Renal cortex interstitium (tissue), 15 donors: ENCODE results near the gene NIFK. TPM values are rescaled to one million over a fixed set of nuclear protein-coding genes. Genes with fewer than 3 reads are reported as not detected.

Experiments used
- DNase-seq, 11 donors: peaks; one replicate each; pipeline ENCODE4 v3.0.0-alpha.2; 2013; ENCODE audit warnings: low read depth in 9 of 11, low spot score in 4 of 11; ENCODE audit errors: extremely low read depth in 1 of 11
- long read RNA-seq, 16 experiments: transcript quantifications; one replicate each; lab custom pipeline, GENCODE V29; 2026
- polyA plus RNA-seq, 3 donors: library from polyadenylated mRNA; unstranded; fragments of 120-200 nt; gene quantifications; one replicate each; pipeline ENCODE4 v1.2.1, GENCODE V29; 2013; ENCODE audit not compliant: insufficient read length in 3 of 3

The NIFK gene
- polyA plus RNA-seq: 10 to 100 TPM; 60.9 to 77.9 (median 62.8) TPM
- long read RNA-seq, donor 1, transcript NIFK-201 (7 exons, 1,734 nt): major isoform, 17 of 24 reads
- long read RNA-seq, donor 1, transcript NIFK-205 (4 exons, 1,096 nt): minor isoform, 5 of 24 reads
- long read RNA-seq, donor 1, partial matches to known transcripts: 0 of 24 reads
- long read RNA-seq, donor 1, other reads (novel, unspliced or antisense): 0 of 24 reads
- long read RNA-seq, donor 2, transcript NIFK-201 (7 exons, 1,734 nt): major isoform, 23 of 47 reads
- long read RNA-seq, donor 2, transcript NIFK-205 (4 exons, 1,096 nt): minor isoform, 7 of 47 reads
- long read RNA-seq, donor 2, partial matches to known transcripts: 0 of 47 reads
- long read RNA-seq, donor 2, other reads (novel, unspliced or antisense): 16 of 47 reads
- long read RNA-seq, donor 3, transcript NIFK-205 (4 exons, 1,096 nt): minor isoform, 8 of 39 reads
- long read RNA-seq, donor 3, transcript NIFK-201 (7 exons, 1,734 nt): major isoform, 26 of 39 reads
- long read RNA-seq, donor 3, partial matches to known transcripts: 0 of 39 reads
- long read RNA-seq, donor 3, other reads (novel, unspliced or antisense): 0 of 39 reads
- long read RNA-seq, donor 4, transcript NIFK-201 (7 exons, 1,734 nt): major isoform, 17 of 21 reads
- long read RNA-seq, donor 4, partial matches to known transcripts: 0 of 21 reads
- long read RNA-seq, donor 4, other reads (novel, unspliced or antisense): 0 of 21 reads
- long read RNA-seq, donor 5: 0 reads
- long read RNA-seq, donor 6, transcript NIFK-201 (7 exons, 1,734 nt): major isoform, 19 of 29 reads
- long read RNA-seq, donor 6, transcript NIFK-205 (4 exons, 1,096 nt): minor isoform, 6 of 29 reads
- long read RNA-seq, donor 6, partial matches to known transcripts: 0 of 29 reads
- long read RNA-seq, donor 6, other reads (novel, unspliced or antisense): 0 of 29 reads
- long read RNA-seq, donor 7, transcript NIFK-205 (4 exons, 1,096 nt): minor isoform, 9 of 42 reads
- long read RNA-seq, donor 7, transcript NIFK-201 (7 exons, 1,734 nt): major isoform, 31 of 42 reads
- long read RNA-seq, donor 7, partial matches to known transcripts: 0 of 42 reads
- long read RNA-seq, donor 7, other reads (novel, unspliced or antisense): 0 of 42 reads
- long read RNA-seq, donor 8, transcript NIFK-205 (4 exons, 1,096 nt): minor isoform, 15 of 68 reads
- long read RNA-seq, donor 8, transcript NIFK-201 (7 exons, 1,734 nt): major isoform, 41 of 68 reads
- long read RNA-seq, donor 8, partial matches to known transcripts: 7 of 68 reads
- long read RNA-seq, donor 8, other reads (novel, unspliced or antisense): 0 of 68 reads
- long read RNA-seq, donor 9, transcript NIFK-201 (7 exons, 1,734 nt): major isoform, 18 of 21 reads
- long read RNA-seq, donor 9, partial matches to known transcripts: 0 of 21 reads
- long read RNA-seq, donor 9, other reads (novel, unspliced or antisense): 0 of 21 reads
- long read RNA-seq, donor 10, transcript NIFK-205 (4 exons, 1,096 nt): minor isoform, 7 of 39 reads
- long read RNA-seq, donor 10, transcript NIFK-201 (7 exons, 1,734 nt): major isoform, 29 of 39 reads
- long read RNA-seq, donor 10, partial matches to known transcripts: 0 of 39 reads
- long read RNA-seq, donor 10, other reads (novel, unspliced or antisense): 0 of 39 reads
- long read RNA-seq, donor 11, transcript NIFK-201 (7 exons, 1,734 nt): major isoform, 22 of 25 reads
- long read RNA-seq, donor 11, partial matches to known transcripts: 0 of 25 reads
- long read RNA-seq, donor 11, other reads (novel, unspliced or antisense): 0 of 25 reads
- long read RNA-seq, donor 12, transcript NIFK-201 (7 exons, 1,734 nt): major isoform, 8 of 10 reads
- long read RNA-seq, donor 12, partial matches to known transcripts: 0 of 10 reads
- long read RNA-seq, donor 12, other reads (novel, unspliced or antisense): 0 of 10 reads
- long read RNA-seq, donor 13, transcript NIFK-201 (7 exons, 1,734 nt): major isoform, 36 of 117 reads
- long read RNA-seq, donor 13, transcript NIFK-205 (4 exons, 1,096 nt): minor isoform, 22 of 117 reads
- long read RNA-seq, donor 13, transcript NIFK-206 (4 exons, 663 nt): minor isoform, 5 of 117 reads
- long read RNA-seq, donor 13, partial matches to known transcripts: 49 of 117 reads
- long read RNA-seq, donor 13, other reads (novel, unspliced or antisense): 0 of 117 reads
- long read RNA-seq, donor 14, transcript NIFK-201 (7 exons, 1,734 nt): major isoform, 25 of 30 reads
- long read RNA-seq, donor 14, partial matches to known transcripts: 0 of 30 reads
- long read RNA-seq, donor 14, other reads (novel, unspliced or antisense): 0 of 30 reads
- long read RNA-seq, donor 15, transcript NIFK-201 (7 exons, 1,734 nt): major isoform, 12 of 56 reads
- long read RNA-seq, donor 15, partial matches to known transcripts: 44 of 56 reads
- long read RNA-seq, donor 15, other reads (novel, unspliced or antisense): 0 of 56 reads
- long read RNA-seq, donor 16, transcript NIFK-201 (7 exons, 1,734 nt): major isoform, 66 of 75 reads
- long read RNA-seq, donor 16, transcript NIFK-205 (4 exons, 1,096 nt): minor isoform, 8 of 75 reads
- long read RNA-seq, donor 16, partial matches to known transcripts: 0 of 75 reads
- long read RNA-seq, donor 16, other reads (novel, unspliced or antisense): 0 of 75 reads

- peak; percentile 82 to 96 (median 94) for DNase-seq
These were observed at the start of gene NIFK for GRCh38 chr2:121736462-121737336. Gene NIFK (minus strand): TSS chr2:121736875. CDS start chr2:121736850, 25 bp downstream.

GRCh38 chr2:121783180-121783579, 46.5 kb upstream of the NIFK start:
- no peak for DNase-seq

GRCh38 chr2:121778741-121779487, 42.2 kb upstream of the NIFK start:
- DNase-seq: no peak

- no peak for DNase-seq
These were observed 41.0 kb upstream of the NIFK start for GRCh38 chr2:121777699-121778058.

GRCh38 chr2:121776885-121777698, 40.4 kb upstream of the NIFK start:
- DNase-seq: no peak

- DNase-seq: no peak
These were observed 39.7 kb upstream of the NIFK start for GRCh38 chr2:121776361-121776760.

GRCh38 chr2:121774235-121774634, 37.6 kb upstream of the NIFK start:
- no peak for DNase-seq

GRCh38 chr2:121771976-121772742, 35.5 kb upstream of the NIFK start:
- peak in 6 of 11 donors; percentile 28 to 68 (median 52) for DNase-seq

GRCh38 chr2:121768143-121768755, 31.6 kb upstream of the NIFK start:
- DNase-seq: no peak

- no peak for DNase-seq
These were observed 29.9 kb upstream of the NIFK start for GRCh38 chr2:121766624-121767023.

GRCh38 chr2:121764681-121765228, 28.1 kb upstream of the NIFK start:
- DNase-seq: no peak

GRCh38 chr2:121755237-121756111, 18.8 kb upstream of the NIFK start, which contains the start of gene TSN:
Gene TSN (plus strand): TSS chr2:121755651. CDS start chr2:121755780, 129 bp downstream.
- DNase-seq: peak; percentile 93 to 97 (median 95)
